Thyroid gland (tissue), 4 donors: ENCODE results near the gene SCEL. TPM values are rescaled to one million over a fixed set of nuclear protein-coding genes. Genes with fewer than 3 reads are reported as not detected.
A peak's percentile ranks its signal among the peaks of the same experiment; 100 is the strongest.
"Not testable (repeated sequence)": the region's sequence is repeated elsewhere in the genome, so short reads cannot be mapped to it uniquely, and the experiment has no call there.

Experiments used
- DNase-seq, 2 donors: peaks; one replicate each; pipeline ENCODE4 v3.0.0-alpha.2; 2019
- H3K27ac ChIP-seq, 3 donors: fragments of 200-600 bp; sonication (generic); 1 replicate in 2 of 3; 2 replicates in 1 of 3; pipeline ENCODE4 v1.5.1; 2016 to 2019; ENCODE audit warnings: mild to moderate bottlenecking in 1 of 3, moderate library complexity in 1 of 3
- H3K27me3 ChIP-seq: fragments of 200-600 bp; sonication (generic); one replicate; pipeline ENCODE4 v1.5.1; 2019
- H3K36me3 ChIP-seq, 2 donors: fragments of 200-600 bp; sonication (generic); one replicate each; pipeline ENCODE4 v1.5.1; 2016 to 2019
- H3K4me1 ChIP-seq, 2 donors: fragments of 200-600 bp; sonication (generic); one replicate each; pipeline ENCODE4 v1.5.1; 2017 to 2019
- H3K4me3 ChIP-seq, 3 donors: fragments of 200-600 bp; sonication (generic); replicated peaks in 1 of 3; 1 replicate in 2 of 3; 2 replicates in 1 of 3; pipeline ENCODE4 v1.5.1; 2016; ENCODE audit warnings: mild to moderate bottlenecking in 1 of 3
- H3K9me3 ChIP-seq: fragments of 200-600 bp; sonication (generic); one replicate; pipeline ENCODE4 v1.5.1; 2017
- POLR2A ChIP-seq, 2 donors: fragments of 450-650 bp; IDR thresholded peaks; one replicate each; pipeline ENCODE4 v1.6.1; 2017; ENCODE audit warnings: antibody characterized with exemption in 2 of 2, mild to moderate bottlenecking in 2 of 2, moderate library complexity in 1 of 2
- WGBS, 2 donors: methylation state at CpG; one replicate each; pipeline ENCODE4 v1.1.5; 2017; 5-methylcytosine and 5-hydroxymethylcytosine counted together
- intact Hi-C: fragments of 100-400 bp; cut with DNase I; formaldehyde crosslinking; loops from one replicate; pipeline ENCODE4 v1.15.1; 2023
- total RNA-seq, 4 donors: library from RNA; depleted of rRNA; stranded (reverse); fragments of >200 nt; gene quantifications; one replicate each; pipeline ENCODE4 v1.2.3, GENCODE V29; 2016
- TF ChIP-seq, protein P1 (sequence below), 6 experiments: fragments of 200-600 bp in 3 of 6; fragments of 450-650 bp in 3 of 6; sonication (generic) in 3 of 6; IDR thresholded peaks; one replicate each; pipeline ENCODE4 v1.5.1; 2016 to 2019; ENCODE audit warnings: antibody characterized with exemption in 6 of 6, mild to moderate bottlenecking in 2 of 6, inconsistent platforms in 1 of 6, moderate library complexity in 1 of 6

SCEL gene
- total RNA-seq, 4 donors from 2014 or later = 0.79 to 3.4 (median 2.0) TPM

GRCh38 chr13:77515785-77516184 is 19.7 kb upstream of the SCEL start:
- no peak for DNase-seq
- Histone ChIP-seq H3K9me3 (no peaks in the 10 kb centered on the region), H3K4me1 (peaks cover 0 to 11% of the 10 kb centered on the region in 2 donors), H3K36me3 (no peaks in the 10 kb centered on the region), H3K27me3 (no peaks in the 10 kb centered on the region), H3K27ac (no peak overlapping the region), H3K4me3 (no peak overlapping the region)
- intact Hi-C loops = no loop called here
- WGBS, 2 donors = 76 to 85% methylated on average over 2 of the region's 2 CpGs
- TF ChIP-seq, protein P1, sequence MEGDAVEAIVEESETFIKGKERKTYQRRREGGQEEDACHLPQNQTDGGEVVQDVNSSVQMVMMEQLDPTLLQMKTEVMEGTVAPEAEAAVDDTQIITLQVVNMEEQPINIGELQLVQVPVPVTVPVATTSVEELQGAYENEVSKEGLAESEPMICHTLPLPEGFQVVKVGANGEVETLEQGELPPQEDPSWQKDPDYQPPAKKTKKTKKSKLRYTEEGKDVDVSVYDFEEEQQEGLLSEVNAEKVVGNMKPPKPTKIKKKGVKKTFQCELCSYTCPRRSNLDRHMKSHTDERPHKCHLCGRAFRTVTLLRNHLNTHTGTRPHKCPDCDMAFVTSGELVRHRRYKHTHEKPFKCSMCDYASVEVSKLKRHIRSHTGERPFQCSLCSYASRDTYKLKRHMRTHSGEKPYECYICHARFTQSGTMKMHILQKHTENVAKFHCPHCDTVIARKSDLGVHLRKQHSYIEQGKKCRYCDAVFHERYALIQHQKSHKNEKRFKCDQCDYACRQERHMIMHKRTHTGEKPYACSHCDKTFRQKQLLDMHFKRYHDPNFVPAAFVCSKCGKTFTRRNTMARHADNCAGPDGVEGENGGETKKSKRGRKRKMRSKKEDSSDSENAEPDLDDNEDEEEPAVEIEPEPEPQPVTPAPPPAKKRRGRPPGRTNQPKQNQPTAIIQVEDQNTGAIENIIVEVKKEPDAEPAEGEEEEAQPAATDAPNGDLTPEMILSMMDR (IDR thresholded peaks at IDR 0.05) = no peak
- TF ChIP-seq POLR2A (IDR thresholded peaks at IDR 0.05) = no peak

- intact Hi-C loops = no loop called here
- H3K9me3 ChIP-seq = no peaks in the 10 kb centered on the region
- H3K27ac ChIP-seq = no peak overlapping the region
- no peaks in the 10 kb centered on the region for H3K36me3 ChIP-seq
- DNase-seq = peak; percentile 58 to 80
- TF ChIP-seq, protein P1 (IDR thresholded peaks at IDR 0.05) = peak in 1 of 6 experiments; percentile 1
- no peak for TF ChIP-seq POLR2A (IDR thresholded peaks at IDR 0.05)
- H3K4me3 ChIP-seq = no peak overlapping the region
- H3K4me1 ChIP-seq = peaks cover 0 to 14% of the 10 kb centered on the region in 2 donors
- WGBS, 2 donors = 31 to 52% methylated on average over 4 of the region's 4 CpGs
- no peaks in the 10 kb centered on the region for H3K27me3 ChIP-seq
These were observed 19.1 kb upstream of the SCEL start for GRCh38 chr13:77516342-77516789.

GRCh38 chr13:77518266-77518665 is 17.2 kb upstream of the SCEL start:
- no peak for DNase-seq
- no peaks in the 10 kb centered on the region for H3K9me3 ChIP-seq
- TF ChIP-seq, protein P1 (IDR thresholded peaks at IDR 0.05) = no peak
- TF ChIP-seq POLR2A (IDR thresholded peaks at IDR 0.05) = no peak
- H3K36me3 ChIP-seq = no peaks in the 10 kb centered on the region
- intact Hi-C loops = no loop called here
- peaks cover 12 to 26% of the 10 kb centered on the region in 2 donors for H3K4me1 ChIP-seq
- no peak overlapping the region for H3K27ac ChIP-seq
- H3K4me3 ChIP-seq = no peak overlapping the region
- H3K27me3 ChIP-seq = no peaks in the 10 kb centered on the region

- H3K4me1 ChIP-seq = peaks cover 12 to 26% of the 10 kb centered on the region in 2 donors
- H3K27ac ChIP-seq, DNase-seq, H3K36me3 ChIP-seq, H3K9me3 ChIP-seq, intact Hi-C loops, H3K27me3 ChIP-seq, H3K4me3 ChIP-seq: not testable (repeated sequence)
- WGBS, 2 donors = 98 to 100% methylated on average over 1 of the region's 1 CpG
These were observed 16.1 kb upstream of the SCEL start for GRCh38 chr13:77519396-77519795.

- no peaks in the 10 kb centered on the region for H3K36me3 ChIP-seq
- H3K27me3 ChIP-seq = no peaks in the 10 kb centered on the region
- no peak overlapping the region for H3K27ac ChIP-seq
- intact Hi-C loops = no loop called here
- no peak overlapping the region for H3K4me3 ChIP-seq
- no peak for DNase-seq
- no peaks in the 10 kb centered on the region for H3K9me3 ChIP-seq
- 80 to 89% methylated on average over 4 of the region's 4 CpGs for WGBS, 2 donors
- peaks cover 12 to 26% of the 10 kb centered on the region in 2 donors for H3K4me1 ChIP-seq
- no peak for TF ChIP-seq POLR2A (IDR thresholded peaks at IDR 0.05)
- TF ChIP-seq, protein P1 (IDR thresholded peaks at IDR 0.05) = no peak
These were observed 15.7 kb upstream of the SCEL start for GRCh38 chr13:77519808-77520207.

DNA sequence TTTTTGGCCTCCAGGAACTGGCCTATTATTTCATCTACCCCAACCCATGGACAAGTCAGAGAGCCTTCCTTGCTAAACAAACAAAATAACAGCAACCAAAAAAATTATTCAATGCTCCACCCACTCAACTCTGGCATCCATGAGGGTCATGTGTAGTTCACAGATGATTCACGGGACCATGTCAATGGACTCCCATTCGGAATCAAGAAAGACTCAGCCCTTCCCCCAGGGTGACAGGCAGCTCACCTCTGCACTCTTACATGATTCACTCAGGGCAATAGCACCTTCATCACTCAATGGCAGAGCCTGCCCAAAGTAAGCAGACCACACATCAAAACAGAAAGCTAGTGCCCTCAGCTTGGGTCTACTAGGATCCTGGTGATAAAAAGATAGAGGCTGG is 14.3 kb upstream of the SCEL start:
- 77 to 82% methylated on average over 2 of the region's 2 CpGs for WGBS, 2 donors
- DNase-seq = no peak
- H3K4me3 ChIP-seq = no peak overlapping the region

More for the DNA sequence above, 14.3 kb upstream of the SCEL start:
- H3K27me3 ChIP-seq = no peaks in the 10 kb centered on the region
- H3K27ac ChIP-seq = peak overlapping the region; percentile 56 to 64 (median 64)
- intact Hi-C loops = no loop called here
- H3K4me1 ChIP-seq = peaks cover 12 to 20% of the 10 kb centered on the region in 2 donors
- no peaks in the 10 kb centered on the region for H3K9me3 ChIP-seq
- TF ChIP-seq, protein P1 (IDR thresholded peaks at IDR 0.05) = no peak
- TF ChIP-seq POLR2A (IDR thresholded peaks at IDR 0.05) = no peak
- no peaks in the 10 kb centered on the region for H3K36me3 ChIP-seq
